ENCODE data around the gene PDCD1.

PDCD1 gene

DNA sequence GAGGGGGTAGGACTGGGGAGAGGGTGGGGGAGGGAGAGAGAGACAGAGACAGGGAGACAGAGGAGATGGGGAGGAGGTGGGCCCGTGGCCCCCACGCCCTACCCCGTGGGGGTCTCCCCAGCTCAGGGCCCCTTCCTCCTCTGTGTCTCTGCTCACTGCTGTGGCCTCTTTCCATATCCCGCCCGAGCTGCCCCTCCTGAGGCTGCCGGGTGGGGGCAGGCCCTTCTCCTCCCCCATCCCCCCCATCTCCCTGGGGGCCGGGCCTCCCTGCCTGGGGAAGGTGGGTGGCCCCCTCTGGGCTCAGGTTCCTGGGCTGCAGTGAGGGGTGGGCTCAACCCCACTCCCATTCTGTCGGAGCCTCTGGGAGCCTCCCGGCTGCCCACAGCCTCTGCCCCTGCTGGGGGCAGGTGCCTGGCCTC, 332 bp upstream of the PDCD1 start:
- no peak for ATAC-seq (ENCODE audit: insufficient read depth, low read depth)

DNA sequence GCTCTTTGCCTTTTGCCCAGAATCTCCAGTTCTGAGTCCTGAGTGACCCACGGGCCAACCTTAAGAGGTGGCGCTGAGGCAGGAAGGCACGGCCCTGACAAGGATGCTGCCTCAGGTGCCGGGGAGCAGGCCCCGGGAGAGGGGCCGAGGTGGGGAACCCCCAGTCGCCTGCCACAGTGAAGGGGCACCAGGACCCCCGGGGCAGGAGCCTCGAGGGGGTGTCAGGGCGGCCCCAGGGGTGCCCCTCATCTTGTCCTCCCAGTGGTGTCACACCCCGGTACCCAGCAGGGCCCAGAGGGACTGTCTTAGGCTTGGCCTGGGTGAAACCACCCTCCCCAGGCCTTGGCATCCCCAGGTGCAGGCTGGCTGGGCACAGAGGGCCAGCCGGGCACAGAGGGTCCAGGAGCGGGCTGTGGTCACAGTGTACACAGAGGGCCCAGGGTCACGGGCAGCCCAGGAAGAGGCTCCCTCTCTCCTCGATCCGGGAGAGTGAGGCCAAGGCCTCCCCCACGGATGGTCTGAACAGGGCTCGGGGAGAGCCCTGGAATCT, 1.0 kb downstream of the PDCD1 start:
- DNase-seq = no peak
- TF ChIP-seq, protein P1, sequence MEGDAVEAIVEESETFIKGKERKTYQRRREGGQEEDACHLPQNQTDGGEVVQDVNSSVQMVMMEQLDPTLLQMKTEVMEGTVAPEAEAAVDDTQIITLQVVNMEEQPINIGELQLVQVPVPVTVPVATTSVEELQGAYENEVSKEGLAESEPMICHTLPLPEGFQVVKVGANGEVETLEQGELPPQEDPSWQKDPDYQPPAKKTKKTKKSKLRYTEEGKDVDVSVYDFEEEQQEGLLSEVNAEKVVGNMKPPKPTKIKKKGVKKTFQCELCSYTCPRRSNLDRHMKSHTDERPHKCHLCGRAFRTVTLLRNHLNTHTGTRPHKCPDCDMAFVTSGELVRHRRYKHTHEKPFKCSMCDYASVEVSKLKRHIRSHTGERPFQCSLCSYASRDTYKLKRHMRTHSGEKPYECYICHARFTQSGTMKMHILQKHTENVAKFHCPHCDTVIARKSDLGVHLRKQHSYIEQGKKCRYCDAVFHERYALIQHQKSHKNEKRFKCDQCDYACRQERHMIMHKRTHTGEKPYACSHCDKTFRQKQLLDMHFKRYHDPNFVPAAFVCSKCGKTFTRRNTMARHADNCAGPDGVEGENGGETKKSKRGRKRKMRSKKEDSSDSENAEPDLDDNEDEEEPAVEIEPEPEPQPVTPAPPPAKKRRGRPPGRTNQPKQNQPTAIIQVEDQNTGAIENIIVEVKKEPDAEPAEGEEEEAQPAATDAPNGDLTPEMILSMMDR (IDR thresholded peaks at IDR 0.05; ENCODE audit: borderline replicate concordance, extremely low read depth, low read length, poor library complexity, severe bottlenecking) = no peak
- peaks cover 11% of the 10 kb centered on the region; the same call in 1 of the 2 replicates for H4K20me1 ChIP-seq (ENCODE audit: insufficient read depth, low read length)
- H3K9me3 ChIP-seq (ENCODE audit: insufficient read depth, low read length, severe bottlenecking) = no peaks in the 10 kb centered on the region
- no peaks in the 10 kb centered on the region for H3K27me3 ChIP-seq (ENCODE audit: insufficient read depth, low read length, poor library complexity)
- peaks cover 26% of the 10 kb centered on the region for H3K4me1 ChIP-seq (ENCODE audit: insufficient read depth, low read length)
- H2AFZ ChIP-seq (ENCODE audit: low read depth, low read length) = no peak overlapping the region
- no peak overlapping the region for H3K4me3 ChIP-seq (ENCODE audit: low read depth in 1 of 2, low read length in 2 of 2)
- H3K36me3 ChIP-seq (ENCODE audit: insufficient read depth, low read length) = no peaks in the 10 kb centered on the region
- no peak overlapping the region for H3K27ac ChIP-seq (ENCODE audit: low read length)
- no peak overlapping the region for H3K9ac ChIP-seq (ENCODE audit: low read depth, low read length)
- no peak for ATAC-seq (ENCODE audit: insufficient read depth, low read depth)
- H3K79me2 ChIP-seq (ENCODE audit: insufficient read depth, low read length) = no peaks in the 10 kb centered on the region
- no peak overlapping the region for H3K4me2 ChIP-seq (ENCODE audit: insufficient read depth, low read length)

More for the DNA sequence above, 332 bp upstream of the PDCD1 start:
- DNase-seq = no peak
- Histone ChIP-seq H3K9ac (ENCODE audit: low read depth, low read length) (peak overlapping the region; percentile 10; the same call in 1 of the 2 replicates), H3K9me3 (ENCODE audit: insufficient read depth, low read length, severe bottlenecking) (no peaks in the 10 kb centered on the region), H3K27ac (ENCODE audit: low read length) (0 out of 2 replicates have a peak overlapping the region, but pooled peaks have one; percentile 67), H3K4me2 (ENCODE audit: insufficient read depth, low read length) (peak overlapping the region; percentile 49), H3K4me1 (ENCODE audit: insufficient read depth, low read length) (peaks cover 34% of the 10 kb centered on the region), H3K27me3 (ENCODE audit: insufficient read depth, low read length, poor library complexity) (peaks cover 9% of the 10 kb centered on the region), H3K4me3 (ENCODE audit: low read depth in 1 of 2, low read length in 2 of 2) (peak overlapping the region in 1 of 2 experiments; percentile 28; a peak in 1 of 4 replicates), H3K79me2 (ENCODE audit: insufficient read depth, low read length) (no peaks in the 10 kb centered on the region), H2AFZ (ENCODE audit: low read depth, low read length) (no peak overlapping the region), H4K20me1 (ENCODE audit: insufficient read depth, low read length) (peaks cover 17% of the 10 kb centered on the region; the same call in 1 of the 2 replicates), H3K36me3 (ENCODE audit: insufficient read depth, low read length) (no peaks in the 10 kb centered on the region)
- TF ChIP-seq, protein P1 (IDR thresholded peaks at IDR 0.05; ENCODE audit: borderline replicate concordance, extremely low read depth, low read length, poor library complexity, severe bottlenecking) = no peak
- no peak for TF ChIP-seq EZH2 (IDR thresholded peaks at IDR 0.05; ENCODE audit: borderline replicate concordance, low read depth, low read length, severe bottlenecking)

DNA sequence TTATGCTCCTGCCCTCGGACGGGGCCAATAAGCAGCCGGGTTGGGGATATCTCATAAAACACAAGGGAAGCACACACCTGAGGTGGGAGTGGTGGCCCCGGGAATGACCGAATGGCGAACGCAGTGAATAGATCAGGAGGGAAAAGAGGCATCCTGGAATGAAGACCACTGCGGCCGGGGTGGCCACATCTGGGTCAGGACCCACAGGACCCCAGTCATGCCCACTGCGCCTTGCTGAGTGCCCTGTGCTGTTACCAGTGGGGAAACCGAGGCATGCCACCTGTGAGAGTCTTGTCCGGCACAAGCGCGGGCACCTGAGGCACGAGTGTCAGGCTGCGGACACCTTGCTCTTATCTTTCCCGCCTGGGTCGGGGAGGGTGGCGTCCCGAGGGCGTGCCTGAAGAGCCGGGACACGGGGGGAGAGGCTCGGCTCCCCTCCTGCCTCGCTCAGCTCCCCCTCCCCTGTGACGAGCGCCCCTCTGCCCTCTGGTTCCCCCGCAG, 1.6 kb downstream of the PDCD1 start:
- DNase-seq = no peak
- Histone ChIP-seq H3K36me3 (ENCODE audit: insufficient read depth, low read length) (no peaks in the 10 kb centered on the region), H3K4me2 (ENCODE audit: insufficient read depth, low read length) (no peak overlapping the region), H3K4me3 (ENCODE audit: low read depth in 1 of 2, low read length in 2 of 2) (no peak overlapping the region), H3K79me2 (ENCODE audit: insufficient read depth, low read length) (no peaks in the 10 kb centered on the region), H4K20me1 (ENCODE audit: insufficient read depth, low read length) (peaks cover 11% of the 10 kb centered on the region; the same call in 1 of the 2 replicates), H3K9ac (ENCODE audit: low read depth, low read length) (no peak overlapping the region), H3K27ac (ENCODE audit: low read length) (no peak overlapping the region), H3K9me3 (ENCODE audit: insufficient read depth, low read length, severe bottlenecking) (no peaks in the 10 kb centered on the region), H3K4me1 (ENCODE audit: insufficient read depth, low read length) (peaks cover 26% of the 10 kb centered on the region), H2AFZ (ENCODE audit: low read depth, low read length) (no peak overlapping the region), H3K27me3 (ENCODE audit: insufficient read depth, low read length, poor library complexity) (no peaks in the 10 kb centered on the region)
- ATAC-seq (ENCODE audit: insufficient read depth, low read depth) = no peak
- TF ChIP-seq, protein P1 (IDR thresholded peaks at IDR 0.05; ENCODE audit: borderline replicate concordance, extremely low read depth, low read length, poor library complexity, severe bottlenecking) = no peak
- TF ChIP-seq EZH2 (IDR thresholded peaks at IDR 0.05; ENCODE audit: borderline replicate concordance, low read depth, low read length, severe bottlenecking) = no peak
